ENCODE data around the gene CLTB.

- TF ChIP-seq CTCF (IDR thresholded peaks at IDR 0.05) (no peak), POLR2A (IDR thresholded peaks at IDR 0.05) (no peak)
Measured at GRCh38 chr5:176400382-176401156, 15.8 kb downstream of the CLTB start.

Data from esophagus squamous epithelium (tissue), 4 donors.